ENCODE data around the gene PCDHB7.
"Not testable (repeated sequence)": the region's sequence is repeated elsewhere in the genome, so short reads cannot be mapped to it uniquely, and the experiment has no call there.

DNA sequence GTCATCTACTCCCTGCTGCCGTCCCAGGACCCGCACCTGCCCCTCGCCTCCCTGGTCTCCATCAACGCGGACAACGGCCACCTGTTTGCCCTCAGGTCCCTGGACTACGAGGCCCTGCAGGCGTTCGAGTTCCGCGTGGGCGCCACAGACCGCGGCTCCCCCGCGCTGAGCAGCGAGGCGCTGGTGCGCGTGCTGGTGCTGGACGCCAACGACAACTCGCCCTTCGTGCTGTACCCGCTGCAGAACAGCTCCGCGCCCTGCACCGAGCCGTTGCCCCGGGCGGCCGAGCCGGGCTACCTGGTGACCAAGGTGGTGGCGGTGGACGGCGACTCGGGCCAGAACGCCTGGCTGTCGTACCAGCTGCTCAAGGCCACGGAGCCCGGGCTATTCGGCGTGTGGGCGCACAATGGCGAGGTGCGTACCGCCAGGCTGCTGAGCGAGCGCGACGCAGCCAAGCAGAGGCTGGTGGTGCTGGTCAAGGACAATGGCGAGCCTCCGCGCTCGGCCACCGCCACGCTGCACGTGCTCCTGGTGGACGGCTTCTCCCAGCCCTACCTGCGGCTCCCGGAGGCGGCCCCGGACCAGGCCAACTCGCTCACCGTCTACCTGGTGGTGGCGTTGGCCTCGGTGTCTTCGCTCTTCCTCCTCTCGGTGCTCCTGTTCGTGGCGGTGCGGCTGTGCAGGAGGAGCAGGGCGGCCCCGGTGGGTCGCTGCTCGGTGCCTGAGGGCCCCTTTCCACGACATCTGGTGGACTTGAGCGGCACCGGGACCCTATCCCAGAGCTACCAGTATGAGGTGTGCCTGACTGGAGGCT lies 2.1 kb downstream of the PCDHB7 start:
- TF ChIP-seq CTCF, POLR2A (IDR thresholded peaks at IDR 0.05): not testable (repeated sequence)
